Stimulated activated CD8-positive, alpha-beta memory T cell treated with anti-CD3 and anti-CD28 coated beads, Interleukin-12 subunit alpha, Interleukin-12 subunit beta, amount 100 ng/mL, for 1 hour (primary cell): ENCODE measurements around the gene PRKAG2.
"Not testable (repeated sequence)": the region's sequence is repeated elsewhere in the genome, so short reads cannot be mapped to it uniquely, and the experiment has no call there.

ENCODE experiments used
- DNase-seq: peaks from one replicate; pipeline ENCODE4 v3.0.0-alpha.2; 2020; ENCODE audit warnings: low read depth

PRKAG2 gene

DNA sequence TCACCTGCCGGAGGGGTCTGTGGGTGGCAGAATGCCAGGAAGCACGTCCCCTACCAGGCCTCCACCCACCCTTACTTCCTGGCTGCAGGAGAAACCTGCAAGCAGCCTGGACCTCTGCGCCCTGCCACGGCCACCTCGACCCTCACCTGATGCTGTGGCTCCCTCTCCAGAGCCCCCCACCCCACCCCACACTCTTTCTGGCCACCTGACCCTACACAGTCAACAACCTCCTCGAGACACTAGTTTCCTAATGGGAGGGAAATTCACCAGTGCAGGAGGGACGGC, 91.3 kb downstream of the PRKAG2 start:
- DNase-seq = no peak

DNA sequence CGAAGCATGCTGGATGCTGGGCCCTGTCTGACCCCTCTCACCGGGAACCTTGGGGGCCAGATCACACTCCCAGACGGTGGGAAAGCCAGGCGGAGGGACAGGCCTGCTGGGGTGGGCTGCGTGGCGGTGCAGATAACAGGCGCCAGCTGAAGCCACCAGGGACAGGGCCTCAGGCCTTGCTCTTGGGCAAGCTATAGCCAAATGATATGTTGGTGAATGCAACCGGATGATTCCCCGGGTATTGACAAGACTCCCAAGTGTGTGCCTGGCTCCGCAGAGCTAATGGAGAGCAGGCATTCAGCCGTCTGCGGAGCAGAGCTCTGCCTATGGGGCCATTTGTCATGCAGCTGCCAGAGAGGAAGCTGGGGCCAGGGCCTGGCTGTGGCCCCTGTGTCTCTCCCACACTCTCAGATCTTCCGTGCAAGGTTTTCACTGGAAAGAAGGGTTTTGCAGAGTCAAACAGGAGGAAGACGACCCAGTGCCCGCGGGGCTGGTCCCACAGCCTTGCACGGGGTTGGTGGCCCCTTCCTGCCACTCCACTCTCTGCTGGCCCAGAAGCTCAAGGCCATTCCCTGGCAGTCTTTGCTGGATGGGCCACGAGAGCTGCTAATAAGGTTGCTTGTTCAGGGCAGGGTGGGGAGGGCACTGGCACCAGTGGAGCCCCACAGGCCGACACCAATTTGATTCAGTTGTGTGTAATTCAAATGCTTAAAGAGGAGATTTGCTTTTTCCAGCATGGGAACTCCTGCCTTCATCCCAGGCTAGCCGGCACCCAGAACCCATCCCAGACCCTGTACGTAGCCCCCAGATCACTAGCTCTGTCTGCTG, 91.8 kb downstream of the PRKAG2 start:
- DNase-seq = no peak

DNA sequence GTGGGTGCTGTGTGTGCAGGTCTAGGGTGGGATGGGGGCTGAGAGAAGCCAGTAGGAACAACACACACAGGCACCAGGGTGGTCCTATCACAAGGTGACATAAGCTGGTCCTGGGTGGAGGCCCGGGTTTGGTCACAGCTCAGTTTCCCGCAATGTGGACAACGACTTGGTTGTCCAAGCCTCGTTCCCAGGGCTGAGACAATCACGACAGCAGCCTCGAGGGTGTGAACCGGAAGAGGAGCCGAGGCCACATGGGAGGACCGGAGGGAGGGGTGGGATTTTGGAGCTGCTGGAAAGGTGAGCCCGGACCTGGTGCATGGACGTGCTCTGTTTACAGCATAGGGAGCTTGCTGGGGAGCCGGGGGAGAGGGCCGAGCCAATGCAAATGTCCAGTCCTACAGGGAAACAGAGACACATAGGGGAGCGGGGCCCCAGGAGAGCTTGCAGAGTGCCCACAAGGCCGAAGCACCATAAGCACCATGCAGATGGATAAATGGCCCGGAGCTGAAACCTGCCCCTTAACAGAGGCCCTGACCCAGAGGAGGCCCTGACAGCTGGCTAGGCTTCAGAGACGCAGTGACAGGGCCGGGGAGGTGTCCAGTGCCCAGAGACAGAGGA, 92.8 kb downstream of the PRKAG2 start:
- no peak for DNase-seq

DNA sequence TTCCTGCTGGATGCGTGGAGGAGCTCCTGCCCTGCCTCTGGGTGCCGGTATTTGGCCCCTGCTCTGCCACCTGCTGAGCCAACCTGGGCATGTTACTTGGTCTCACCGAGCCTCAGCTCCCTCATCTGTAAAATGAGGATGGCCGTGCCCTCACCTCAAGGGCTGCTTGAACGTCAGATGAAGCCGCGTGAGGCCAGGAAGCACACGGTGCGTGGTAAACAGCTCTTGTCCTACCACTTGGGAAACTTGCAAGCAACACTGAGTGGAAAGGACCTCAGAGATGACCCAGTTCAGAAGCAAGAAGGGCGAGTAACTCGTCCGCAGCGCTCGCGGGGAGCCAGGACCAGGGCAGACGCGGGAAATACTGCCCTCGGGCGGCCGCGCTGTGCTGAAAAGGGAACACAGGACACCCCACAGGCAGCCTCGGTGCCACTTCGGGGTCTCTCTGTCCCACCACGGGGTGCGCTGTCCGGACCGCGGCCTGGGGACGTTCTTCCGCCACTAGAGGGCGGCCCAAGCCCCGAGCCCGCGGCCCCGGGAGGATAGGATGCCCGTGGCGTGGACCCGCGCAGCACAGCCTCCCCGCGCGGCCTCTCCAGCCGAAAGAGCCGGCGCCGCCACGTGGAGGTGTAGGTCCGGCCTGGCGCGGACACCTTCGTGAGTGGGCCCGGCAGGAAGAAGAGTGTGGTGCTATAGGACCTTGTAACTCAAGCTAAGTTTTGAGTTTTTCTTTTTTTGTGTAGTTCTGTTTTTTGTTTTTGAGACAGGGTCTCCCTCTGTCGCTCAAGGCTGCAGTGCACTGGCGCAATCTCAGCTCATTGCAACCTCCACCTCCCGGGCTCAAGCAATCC, 94.1 kb downstream of the PRKAG2 start:
- peak; percentile 56 for DNase-seq

DNA sequence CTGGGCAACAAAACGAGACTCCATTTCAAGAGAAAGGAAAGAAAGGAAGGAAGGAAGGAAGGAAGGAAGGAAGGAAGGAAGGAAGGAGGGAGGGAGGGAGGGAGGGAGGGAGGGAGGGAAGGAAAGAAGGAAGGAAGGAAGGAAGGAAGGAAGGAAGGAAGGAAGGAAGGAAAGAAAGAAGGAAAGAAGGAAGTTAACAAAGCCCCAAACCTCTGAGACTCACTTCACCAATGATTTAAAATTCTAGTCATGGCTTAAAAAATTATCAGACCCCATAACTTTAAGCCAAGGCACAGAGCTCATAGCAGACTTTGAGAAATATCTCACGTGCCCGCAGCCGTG, 94.7 kb downstream of the PRKAG2 start:
- DNase-seq = not testable (repeated sequence)

DNA sequence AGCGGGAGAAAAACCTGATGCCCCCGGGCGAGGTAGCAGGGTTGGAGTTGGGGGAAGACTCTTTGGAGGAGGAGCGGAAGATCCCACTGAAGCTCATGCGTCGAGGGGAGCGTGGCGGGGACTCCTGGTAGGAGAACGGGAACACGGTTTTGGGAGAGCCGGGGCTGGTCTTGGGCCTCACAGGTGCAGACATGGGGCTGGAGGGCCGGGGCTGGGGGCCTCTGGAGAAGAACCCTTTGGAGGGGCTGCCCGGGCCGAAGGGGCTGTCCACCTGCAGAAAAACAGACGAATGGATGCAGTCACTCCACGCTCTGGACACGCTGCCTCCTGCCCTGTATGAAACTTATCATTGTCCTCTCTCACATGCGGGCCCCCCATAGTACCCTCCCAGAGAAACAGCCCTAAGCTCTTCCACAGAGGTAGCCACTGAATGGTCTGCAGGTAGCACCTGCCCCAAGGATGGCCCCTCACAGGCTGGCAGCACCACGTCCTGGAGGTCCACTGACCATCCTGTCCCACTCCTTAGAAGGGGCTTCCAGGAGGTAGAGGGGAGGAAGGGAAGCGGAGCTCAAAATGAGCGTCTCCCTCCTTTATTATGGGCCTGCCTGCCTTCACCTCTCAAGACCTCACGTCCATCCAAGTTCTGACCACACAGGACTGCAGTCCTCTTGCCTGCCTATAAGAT, 95.6 kb downstream of the PRKAG2 start:
- no peak for DNase-seq

DNA sequence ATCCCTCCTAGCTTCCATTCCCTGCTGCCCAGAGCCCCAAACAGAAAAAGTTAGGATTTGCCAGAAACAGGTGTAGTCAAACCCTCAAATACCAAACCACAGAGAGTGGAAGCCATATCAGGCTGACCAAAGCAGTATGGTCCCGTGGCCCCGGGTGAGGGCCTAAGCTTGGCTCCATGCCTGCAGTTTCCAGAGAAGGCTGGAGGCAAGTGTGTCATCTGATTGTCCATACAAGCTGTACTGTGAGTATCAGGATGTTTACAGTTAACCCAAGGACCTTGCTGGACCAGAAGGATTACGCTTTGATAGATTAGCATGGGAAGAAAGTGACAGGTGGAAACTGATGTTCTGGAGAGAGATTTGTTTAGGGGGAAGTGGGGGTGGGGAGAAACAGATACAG, 96.3 kb downstream of the PRKAG2 start:
- DNase-seq = no peak

DNA sequence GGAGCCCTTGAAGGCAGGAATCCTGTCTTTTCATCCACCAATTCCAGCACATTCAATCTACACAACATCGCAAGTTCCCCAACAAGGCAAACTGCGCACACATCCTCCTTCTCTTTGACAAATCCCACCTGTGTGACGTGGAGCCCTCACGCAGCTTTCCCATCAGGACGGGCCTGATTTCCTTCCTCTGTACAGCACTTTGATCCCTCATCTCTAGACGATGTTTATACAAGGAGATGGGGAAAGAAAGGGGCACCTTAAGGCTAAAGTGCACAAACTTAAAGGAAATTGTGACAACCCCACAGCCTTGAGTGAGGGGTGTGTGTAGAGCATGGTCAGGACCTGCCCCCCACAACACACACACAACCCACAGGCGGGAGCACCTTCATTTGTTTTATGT, 97.2 kb downstream of the PRKAG2 start:
- DNase-seq = no peak

DNA sequence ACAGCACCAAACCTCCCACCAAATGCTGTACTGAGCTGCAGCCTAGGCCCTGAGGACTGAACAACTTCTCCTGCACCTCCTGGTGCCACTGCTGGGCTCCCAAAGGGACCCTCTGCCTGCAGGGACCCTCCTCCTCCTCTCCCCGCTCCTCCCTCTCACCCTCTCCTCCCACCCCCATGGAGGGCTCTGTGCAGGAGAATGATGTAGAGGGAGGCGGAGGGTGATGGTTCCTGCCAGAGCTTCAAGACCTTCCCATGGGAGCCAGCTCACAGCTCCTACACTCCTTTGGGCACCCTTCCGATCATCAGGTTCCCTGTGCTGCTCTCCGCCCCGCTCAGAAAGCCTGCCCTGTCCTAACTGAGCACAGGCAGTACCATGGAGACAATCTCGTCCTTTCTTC, 97.7 kb downstream of the PRKAG2 start:
- no peak for DNase-seq

DNA sequence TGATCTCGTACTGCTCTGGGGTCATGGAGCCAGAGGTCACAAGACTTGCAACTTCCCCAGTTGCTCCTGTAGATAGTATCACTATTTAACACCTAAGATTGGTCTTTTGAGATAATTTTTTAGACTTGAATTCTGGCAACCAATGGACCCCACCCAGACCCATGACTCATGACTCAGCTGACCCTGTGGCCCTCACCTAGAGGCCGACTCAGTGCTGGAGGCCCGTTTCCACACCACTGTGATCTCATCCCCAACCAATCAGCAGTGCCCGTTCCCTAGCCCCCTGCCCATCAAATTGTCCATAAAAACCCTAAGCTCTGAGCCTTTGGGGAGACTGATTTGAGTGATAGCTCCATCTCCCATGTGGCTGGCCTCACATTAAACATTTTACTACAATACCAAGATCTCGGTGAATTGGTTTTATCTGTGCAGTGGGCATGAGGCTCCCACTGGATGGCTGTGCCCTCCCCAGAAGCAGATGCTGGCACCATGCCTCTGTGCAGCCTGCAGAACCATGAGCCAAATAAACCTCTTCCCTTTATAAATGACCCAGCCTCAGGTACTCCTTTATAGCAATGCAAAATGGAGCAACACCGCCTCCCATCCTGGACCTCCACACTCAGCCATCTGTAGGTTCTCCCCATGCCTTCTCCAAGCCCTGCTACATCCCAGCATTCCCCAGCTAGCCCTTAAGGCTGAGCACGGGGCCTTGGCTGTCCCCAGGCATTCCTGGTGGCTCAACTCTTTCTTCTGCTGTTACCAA, 98.8 kb downstream of the PRKAG2 start:
- no peak for DNase-seq

DNA sequence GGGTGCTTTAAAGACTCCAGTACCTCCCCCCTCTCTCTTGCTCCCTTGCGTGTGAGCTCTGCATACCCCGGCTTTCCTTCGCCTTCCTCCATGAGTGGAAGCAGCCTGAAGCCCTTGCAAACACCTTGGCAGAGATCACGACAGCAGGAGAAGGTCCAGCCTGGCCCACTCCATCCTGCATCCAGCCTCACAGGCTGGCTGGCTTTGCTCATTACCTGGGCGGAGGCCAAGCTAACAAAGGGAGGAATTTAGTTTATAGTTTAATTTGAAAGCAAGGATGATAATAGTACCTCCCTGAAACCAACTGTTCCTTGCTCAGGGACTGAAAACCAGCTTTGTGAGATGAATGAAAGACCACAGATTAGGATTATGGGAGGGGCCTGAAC, 99.4 kb downstream of the PRKAG2 start:
- no peak for DNase-seq

DNA sequence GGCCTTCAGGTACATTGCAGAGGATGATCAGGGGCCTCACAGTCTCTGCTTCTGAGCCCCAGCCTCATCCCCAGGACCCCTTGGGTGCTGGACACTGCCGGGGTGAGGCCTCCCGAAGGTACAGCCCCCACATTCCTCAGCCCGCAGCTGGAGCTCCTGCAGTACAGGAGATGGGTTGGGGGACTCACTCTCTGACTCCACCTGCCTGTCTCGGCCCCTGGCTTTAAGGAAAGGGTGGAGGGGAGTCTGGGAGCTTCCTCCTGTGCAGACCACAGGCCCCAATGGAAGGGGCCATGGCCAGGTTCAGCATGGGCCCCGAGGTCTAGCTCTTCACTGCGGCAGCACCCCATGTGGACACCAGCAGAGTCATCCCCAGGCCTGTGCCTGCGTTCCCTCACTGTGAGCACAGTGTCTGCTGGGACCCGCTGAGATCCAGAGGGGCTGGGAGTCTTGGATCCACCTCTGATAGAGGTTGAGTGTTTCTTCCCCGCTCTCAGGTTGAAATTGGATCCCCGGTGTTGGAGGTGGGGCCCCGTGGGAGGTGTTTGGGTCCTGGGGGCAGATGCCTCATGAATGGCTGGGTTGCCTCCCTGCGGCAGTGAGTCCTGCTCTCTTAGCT, 99.9 kb downstream of the PRKAG2 start:
- no peak for DNase-seq

DNA sequence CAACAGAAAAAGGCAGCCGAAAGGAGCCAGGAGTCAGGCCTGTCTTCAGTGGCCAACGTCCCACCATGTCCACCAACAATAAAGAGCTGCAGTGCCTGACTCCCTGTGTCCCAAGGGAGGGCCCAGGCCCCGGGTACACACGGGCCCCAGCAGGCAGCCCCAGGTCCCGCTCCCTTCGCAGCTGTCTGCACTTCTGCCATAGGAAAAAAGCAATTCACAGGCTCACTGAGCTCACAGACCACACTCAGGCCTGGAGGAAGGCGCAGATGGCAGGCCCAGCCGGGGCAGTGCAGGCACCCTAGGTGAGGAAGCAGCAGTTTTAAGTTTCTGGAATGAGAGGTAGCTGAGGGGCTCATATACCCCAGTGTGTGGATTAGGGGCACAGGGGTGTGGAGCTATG, 100.5 kb downstream of the PRKAG2 start:
- DNase-seq = no peak

DNA sequence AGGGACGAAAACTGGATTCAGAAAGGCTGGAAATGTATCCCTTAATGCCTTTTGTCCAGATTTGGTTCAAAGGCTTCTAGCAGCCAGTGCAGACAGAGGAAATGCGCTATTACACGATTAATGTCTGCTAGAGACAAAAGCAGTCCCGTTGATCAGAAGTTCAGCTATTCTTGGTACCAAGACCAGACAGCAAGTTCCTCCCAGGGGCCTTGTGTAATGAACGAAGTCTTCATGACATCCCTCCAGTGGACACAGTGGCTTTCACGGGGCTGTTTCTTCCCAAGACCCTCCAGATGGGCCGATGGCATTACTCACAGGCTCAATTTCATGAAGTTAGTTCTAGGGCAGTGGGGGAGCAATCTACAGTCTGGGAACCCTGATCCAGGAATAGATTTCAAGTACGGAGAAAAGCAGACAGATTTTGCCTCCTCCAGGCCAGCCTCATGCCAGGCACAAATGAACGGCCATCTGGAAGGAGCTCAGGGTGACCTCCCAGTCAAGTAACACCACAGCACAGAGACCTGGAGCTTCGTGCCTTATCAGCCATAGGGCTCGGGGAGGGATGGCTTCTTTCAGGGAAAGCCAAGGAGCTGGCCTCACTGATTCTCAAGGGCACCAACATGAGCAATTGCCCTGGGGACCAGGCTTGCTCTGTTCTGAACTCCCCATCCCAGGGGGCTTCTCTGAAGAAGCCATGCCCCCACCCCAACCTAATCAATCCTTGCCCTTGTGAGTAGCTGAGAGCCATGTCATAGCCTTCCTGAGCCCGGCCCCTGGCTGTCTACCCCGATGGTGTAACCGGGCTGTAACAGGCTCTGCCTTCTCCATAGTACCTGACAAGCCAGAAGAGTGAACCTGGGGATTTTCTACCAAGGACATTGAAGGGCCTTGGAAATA, 101.1 kb downstream of the PRKAG2 start:
- DNase-seq = no peak

DNA sequence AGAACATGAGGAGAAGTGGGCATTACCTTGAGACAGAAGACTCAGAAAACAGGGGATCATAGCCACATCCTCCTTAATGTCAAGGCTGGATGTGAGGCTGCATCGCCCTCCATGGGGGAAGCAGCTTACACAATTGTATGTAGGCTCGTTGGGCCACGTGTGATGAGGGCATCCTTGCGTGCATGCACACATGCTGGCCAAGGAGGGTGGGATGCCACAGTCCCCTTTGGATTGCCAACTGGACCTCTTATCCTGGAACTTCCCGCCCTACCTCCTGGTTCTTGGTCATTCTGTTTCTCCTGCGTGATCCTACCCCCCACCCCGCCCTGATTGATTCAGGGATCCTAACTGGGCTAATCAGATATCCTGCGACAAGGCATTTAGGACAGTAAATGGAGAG, 102.0 kb downstream of the PRKAG2 start:
- no peak for DNase-seq

DNA sequence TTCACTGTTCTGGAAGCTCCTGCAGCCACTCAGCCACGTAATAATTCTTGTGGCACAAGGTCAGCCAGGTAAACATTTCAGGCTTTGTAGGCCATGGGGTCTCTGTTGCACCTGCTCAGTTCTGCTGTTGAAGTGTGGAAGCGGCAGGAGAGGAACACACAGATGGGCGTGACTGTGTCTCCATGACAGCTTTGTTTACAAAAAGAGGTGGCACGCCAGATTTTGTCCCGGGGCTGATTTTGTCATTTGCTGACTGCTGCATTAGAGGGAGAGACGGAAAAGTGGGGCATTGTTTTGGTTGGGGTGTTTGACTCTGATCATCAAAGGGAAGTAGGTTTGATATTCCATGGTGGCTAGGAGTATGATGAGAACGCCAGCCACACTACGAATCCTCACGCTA, 103.1 kb downstream of the PRKAG2 start:
- DNase-seq = no peak

DNA sequence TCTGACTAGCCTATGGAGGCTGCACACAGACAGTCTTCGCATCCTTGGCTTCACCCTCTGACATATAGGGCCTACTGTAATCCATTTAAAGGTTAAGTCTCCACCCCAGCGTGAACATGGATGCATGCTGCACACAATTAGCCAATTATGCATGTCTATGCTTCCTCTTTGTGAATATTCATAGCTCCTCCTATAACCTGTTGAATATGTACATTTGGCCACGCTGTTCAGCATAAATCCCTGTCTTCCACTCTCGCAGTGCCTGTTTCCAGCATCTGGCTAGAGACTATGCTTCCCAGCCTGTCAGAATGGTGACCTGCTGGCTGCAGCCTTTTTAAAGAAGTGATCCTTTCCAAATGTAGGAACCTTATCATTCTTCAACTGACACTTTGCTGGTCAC, 106.7 kb downstream of the PRKAG2 start:
- DNase-seq = no peak

DNA sequence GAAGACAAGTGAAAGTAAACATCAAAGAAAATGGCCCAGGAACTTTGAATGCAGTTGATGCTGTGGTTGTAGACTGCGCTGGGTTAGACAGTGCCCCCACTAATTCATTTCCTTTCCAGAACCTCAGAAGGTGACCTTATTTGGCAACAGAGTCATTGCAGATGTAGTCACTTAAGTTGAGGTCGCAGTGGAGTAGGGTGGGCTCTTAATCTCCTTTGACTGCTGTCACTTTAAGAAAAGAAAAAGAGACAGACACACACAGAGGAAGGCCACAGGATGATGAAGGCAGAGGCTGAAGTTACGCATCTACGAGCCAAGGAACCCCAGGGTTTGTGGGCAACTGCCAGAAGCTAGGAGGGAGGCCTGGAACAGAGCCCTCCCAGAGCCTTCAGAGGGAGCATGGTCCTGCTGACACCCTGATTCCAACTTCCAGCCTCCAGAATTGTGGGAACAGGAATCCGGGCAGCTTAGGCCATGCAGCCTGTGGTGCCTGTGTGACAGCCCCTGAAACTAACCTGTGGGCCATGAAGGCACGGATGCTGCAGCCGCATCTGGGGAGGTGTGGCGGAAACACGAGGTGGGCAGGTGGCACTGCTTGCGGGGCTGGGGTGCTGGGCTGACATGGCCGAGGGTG, 107.6 kb downstream of the PRKAG2 start:
- no peak for DNase-seq

DNA sequence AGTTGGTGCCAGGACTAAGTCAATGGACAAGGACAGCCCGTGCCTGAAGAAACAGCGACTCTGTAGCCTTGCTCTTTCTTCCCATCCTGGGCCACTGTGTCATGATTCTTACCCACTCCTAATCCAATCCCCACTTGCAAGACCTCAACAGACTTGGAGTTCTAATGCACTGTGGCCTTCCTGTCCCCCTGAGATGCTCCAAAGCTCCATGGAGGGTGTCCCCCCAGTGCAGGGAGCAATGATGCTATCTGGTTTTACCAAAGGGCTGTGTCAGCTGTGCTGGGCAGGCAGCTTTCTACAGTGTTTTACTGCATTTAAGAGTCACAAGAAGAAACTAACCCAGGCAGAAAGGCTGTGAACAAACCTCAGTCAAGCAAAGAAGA, 108.1 kb downstream of the PRKAG2 start:
- no peak for DNase-seq

DNA sequence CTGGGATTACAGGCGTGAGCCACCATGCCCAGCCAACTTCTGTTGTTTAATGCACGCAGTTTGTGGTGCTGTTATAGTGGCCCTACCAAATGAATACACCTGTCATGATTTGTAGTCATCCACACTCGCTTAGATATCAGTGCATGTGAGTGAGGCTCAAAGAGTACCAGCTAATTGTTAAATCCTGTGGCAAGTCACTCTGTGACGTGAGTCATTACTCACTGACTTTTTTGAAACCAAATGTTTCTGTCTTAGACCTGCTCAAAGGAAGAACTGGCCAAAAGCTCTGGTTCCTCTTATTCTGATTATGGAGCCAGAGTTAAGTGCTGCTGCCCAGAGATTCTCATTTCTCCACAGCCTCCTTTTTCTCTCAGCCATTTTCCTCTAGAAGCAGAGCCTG, 109.4 kb downstream of the PRKAG2 start:
- no peak for DNase-seq
